Aorta (tissue), 5 donors: Measurements from ENCODE around the gene PIK3C2G. TPM values are rescaled to one million over a fixed set of nuclear protein-coding genes. Genes with fewer than 3 reads are reported as not detected.
"Not testable (repeated sequence)": the region's sequence is repeated elsewhere in the genome, so short reads cannot be mapped to it uniquely, and the experiment has no call there.

Experiments
- ATAC-seq: fragments of 200-7000 bp; cut with Tn5 transposase; one replicate; pipeline ENCODE4 v1.9.1; 2022; ENCODE audit warnings: moderate library complexity; ENCODE audit not compliant: low FRiP score
- DNase-seq, 2 donors: peaks; one replicate each; pipeline ENCODE4 v3.0.0-alpha.2; 2020
- H3K27ac ChIP-seq, 2 donors: one replicate each; pipeline ENCODE4 v1.5.1; 2013; ENCODE audit warnings: low read length in 2 of 2, mild to moderate bottlenecking in 2 of 2, moderate library complexity in 2 of 2, control low read depth in 1 of 2, inconsistent platforms in 1 of 2, low read depth in 1 of 2
- H3K27me3 ChIP-seq, 2 donors: one replicate each; pipeline ENCODE4 v1.6.1; 2013; ENCODE audit warnings: control low read depth in 1 of 2, low read length in 1 of 2, mild to moderate bottlenecking in 1 of 2, moderate library complexity in 1 of 2; ENCODE audit not compliant: insufficient read depth in 2 of 2, control insufficient read depth in 1 of 2
- H3K36me3 ChIP-seq, 2 donors: one replicate each; pipeline ENCODE4 v1.6.1; 2013; ENCODE audit warnings: control low read depth in 1 of 2, low read length in 1 of 2, mild to moderate bottlenecking in 1 of 2; ENCODE audit not compliant: insufficient read depth in 2 of 2, control insufficient read depth in 1 of 2
- H3K4me1 ChIP-seq, 2 donors: one replicate each; pipeline ENCODE4 v1.6.1; 2013; ENCODE audit warnings: low read length in 2 of 2, control low read depth in 1 of 2, mild to moderate bottlenecking in 1 of 2, moderate library complexity in 1 of 2; ENCODE audit not compliant: insufficient read depth in 2 of 2, control insufficient read depth in 1 of 2
- H3K4me3 ChIP-seq, 2 donors: one replicate each; pipeline ENCODE4 v1.5.1; 2013; ENCODE audit warnings: low read length in 2 of 2, control low read depth in 1 of 2, mild to moderate bottlenecking in 1 of 2
- H3K9me3 ChIP-seq: one replicate; pipeline ENCODE4 v1.6.1; 2013; ENCODE audit warnings: mild to moderate bottlenecking, low read length; ENCODE audit not compliant: control insufficient read depth
- WGBS, 2 donors: extraction: QIAGEN DNeasy Blood & Tissue Kit; methylation state at CpG; one replicate each; pipeline ENCODE4 v1.1.7; 2013; 5-methylcytosine and 5-hydroxymethylcytosine counted together
- intact Hi-C, 2 donors: fragments of 100-400 bp; cut with DNase I; formaldehyde crosslinking; loops; one replicate each; pipeline versions ENCODE4 v1.14.2 to v1.15.0; 2022
- polyA plus RNA-seq, 2 donors: library from polyadenylated mRNA; stranded (reverse); fragments of 200-250 nt; gene quantifications; one replicate each; pipeline ENCODE4 v1.2.3, GENCODE V29; 2013
- total RNA-seq, 2 donors: library from RNA; stranded (reverse); fragmentation: NEBNext Ultra II Directional; extraction: Animal tissue kit (Norgen Biotek cat#: 25700); gene quantifications; one replicate each; pipeline ENCODE4 v1.2.1, GENCODE V29; 2021
- donor health status: healthy with polysubstance abuse.
- donor health status: Bipolar disorder and iron deficiency.
- donor health status: DM: no; HTN: no; CAD: no.
- donor health status: DM: no; HTN: no; CAD: no.
- donor health status: DM: yes; HTN: yes; CAD: no.

Gene PIK3C2G
- total and polyA plus RNA-seq, 4 donors, result 0.15 to 0.63 TPM; not detected in 2

- intact Hi-C loops, result no loop called here
- WGBS, 2 donors, result 81 to 88% methylated on average over 1 of the region's 1 CpG
Measured at GRCh38 chr12:18246066-18246465, 15.3 kb upstream of the PIK3C2G start.

GRCh38 chr12:18250313-18250916, 10.9 kb upstream of the PIK3C2G start:
- no peak for DNase-seq
- no peaks in the 10 kb centered on the region for H3K27me3 ChIP-seq
- intact Hi-C loops, result no loop called here
- H3K27ac ChIP-seq, result no peak overlapping the region
- WGBS, 2 donors, result 19 to 20% methylated on average over 6 of the region's 6 CpGs
- no peak overlapping the region for H3K4me3 ChIP-seq
- no peaks in the 10 kb centered on the region for H3K36me3 ChIP-seq
- no peaks in the 10 kb centered on the region for H3K4me1 ChIP-seq
- no peak for ATAC-seq
- H3K9me3 ChIP-seq, result no peaks in the 10 kb centered on the region

More at GRCh38 chr12:18246066-18246465, 15.3 kb upstream of the PIK3C2G start:
- Histone ChIP-seq H3K27me3 (no peaks in the 10 kb centered on the region), H3K27ac (no peak overlapping the region), H3K4me1 (no peaks in the 10 kb centered on the region), H3K9me3 (no peaks in the 10 kb centered on the region), H3K36me3 (no peaks in the 10 kb centered on the region), H3K4me3 (no peak overlapping the region)
- ATAC-seq (no peak), DNase-seq (no peak)

- intact Hi-C loops, result no loop called here
- DNase-seq (no peak), ATAC-seq (no peak)
- Histone ChIP-seq H3K27ac (no peak overlapping the region), H3K36me3 (no peaks in the 10 kb centered on the region), H3K4me1 (no peaks in the 10 kb centered on the region), H3K9me3 (no peaks in the 10 kb centered on the region), H3K4me3 (no peak overlapping the region), H3K27me3 (no peaks in the 10 kb centered on the region)
- 59 to 67% methylated on average over 1 of the region's 1 CpG for WGBS, 2 donors
Measured at GRCh38 chr12:18254081-18254480, 7.2 kb upstream of the PIK3C2G start.

GRCh38 chr12:18255004-18255403, 6.3 kb upstream of the PIK3C2G start:
- 79 to 97% methylated on average over 6 of the region's 6 CpGs for WGBS, 2 donors
- H3K4me1 ChIP-seq, intact Hi-C loops, H3K36me3 ChIP-seq, H3K4me3 ChIP-seq, DNase-seq, H3K9me3 ChIP-seq, ATAC-seq, H3K27ac ChIP-seq, H3K27me3 ChIP-seq: not testable (repeated sequence)

- Histone ChIP-seq H3K9me3 (no peaks in the 10 kb centered on the region), H3K27me3 (no peaks in the 10 kb centered on the region), H3K4me1 (no peaks in the 10 kb centered on the region), H3K36me3 (no peaks in the 10 kb centered on the region), H3K4me3 (no peak overlapping the region), H3K27ac (no peak overlapping the region)
- no peak for DNase-seq
- ATAC-seq, result no peak
- 86 to 87% methylated on average over 3 of the region's 3 CpGs for WGBS, 2 donors
- intact Hi-C loops, result no loop called here
Measured at GRCh38 chr12:18257251-18257650, 4.1 kb upstream of the PIK3C2G start.

GRCh38 chr12:18258929-18259328, 2.4 kb upstream of the PIK3C2G start:
- DNase-seq, result no peak
- no peaks in the 10 kb centered on the region for H3K36me3 ChIP-seq
- H3K9me3 ChIP-seq, result no peaks in the 10 kb centered on the region
- intact Hi-C loops, result no loop called here
- H3K4me1 ChIP-seq, result no peaks in the 10 kb centered on the region
- no peak overlapping the region for H3K27ac ChIP-seq
- no peak overlapping the region for H3K4me3 ChIP-seq
- H3K27me3 ChIP-seq, result no peaks in the 10 kb centered on the region
- no peak for ATAC-seq
- WGBS, 2 donors, result 87 to 90% methylated on average over 2 of the region's 2 CpGs

- intact Hi-C loops, result no loop called here
- Histone ChIP-seq H3K27me3 (no peaks in the 10 kb centered on the region), H3K27ac (no peak overlapping the region), H3K4me1 (no peaks in the 10 kb centered on the region), H3K9me3 (no peaks in the 10 kb centered on the region), H3K36me3 (no peaks in the 10 kb centered on the region), H3K4me3 (no peak overlapping the region)
- no peak for DNase-seq
- WGBS, 2 donors, result 71 to 83% methylated on average over 1 of the region's 1 CpG
- ATAC-seq, result no peak
Measured at GRCh38 chr12:18259906-18260682, 1.2 kb upstream of the PIK3C2G start.

- 68 to 69% methylated on average over 5 of the region's 5 CpGs for WGBS, 2 donors
- intact Hi-C loops, result no loop called here
Measured at GRCh38 chr12:18261906-18262305, 588 bp downstream of the PIK3C2G start.

GRCh38 chr12:18262514-18262913, 1.2 kb downstream of the PIK3C2G start:
- no peak for ATAC-seq
- Histone ChIP-seq H3K27me3 (no peaks in the 10 kb centered on the region), H3K4me1 (no peaks in the 10 kb centered on the region), H3K27ac (no peak overlapping the region), H3K9me3 (no peaks in the 10 kb centered on the region), H3K4me3 (no peak overlapping the region), H3K36me3 (no peaks in the 10 kb centered on the region)
- intact Hi-C loops, result no loop called here
- WGBS, 2 donors, result 13 to 14% methylated on average over 2 of the region's 2 CpGs
- no peak for DNase-seq

More at GRCh38 chr12:18261906-18262305, 588 bp downstream of the PIK3C2G start:
- Histone ChIP-seq H3K9me3 (no peaks in the 10 kb centered on the region), H3K4me1 (no peaks in the 10 kb centered on the region), H3K27me3 (no peaks in the 10 kb centered on the region), H3K36me3 (no peaks in the 10 kb centered on the region), H3K27ac (no peak overlapping the region), H3K4me3 (no peak overlapping the region)
- DNase-seq, result no peak
- ATAC-seq, result no peak
